Limb (tissue), 2 donors: ENCODE data around the gene CDKN1B.

ENCODE experiments used
- DNase-seq, 2 donors: peaks; one replicate each; pipeline ENCODE4 v3.0.0-alpha.2; 2016; ENCODE audit errors: extremely low spot score in 2 of 2

Gene CDKN1B

DNA sequence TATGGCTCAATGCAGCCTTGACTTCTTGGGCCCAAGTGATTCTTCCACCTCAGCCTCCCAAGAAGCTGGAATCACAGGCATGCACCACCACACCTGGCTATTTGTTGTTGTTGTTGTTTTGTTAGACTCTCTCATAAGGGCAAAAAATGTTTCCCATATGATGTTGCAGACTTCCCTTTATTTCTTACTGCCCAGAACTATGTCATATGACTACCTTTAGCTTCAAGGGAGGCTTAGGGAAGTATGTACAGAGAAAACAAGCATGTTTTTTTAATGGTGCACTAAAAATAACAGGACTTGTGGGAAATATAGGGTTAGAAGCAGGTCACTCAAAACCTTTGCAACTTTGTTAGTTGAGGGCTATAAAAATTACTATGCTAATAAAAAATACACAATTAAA is 16.9 kb upstream of the CDKN1B start:
- no peak for DNase-seq

GRCh38 chr12:12701457-12701856 is 15.7 kb upstream of the CDKN1B start:
- DNase-seq, result no peak

- DNase-seq, result peak; percentile 46 to 89
Observed at GRCh38 chr12:12704593-12705230, 12.5 kb upstream of the CDKN1B start.

DNA sequence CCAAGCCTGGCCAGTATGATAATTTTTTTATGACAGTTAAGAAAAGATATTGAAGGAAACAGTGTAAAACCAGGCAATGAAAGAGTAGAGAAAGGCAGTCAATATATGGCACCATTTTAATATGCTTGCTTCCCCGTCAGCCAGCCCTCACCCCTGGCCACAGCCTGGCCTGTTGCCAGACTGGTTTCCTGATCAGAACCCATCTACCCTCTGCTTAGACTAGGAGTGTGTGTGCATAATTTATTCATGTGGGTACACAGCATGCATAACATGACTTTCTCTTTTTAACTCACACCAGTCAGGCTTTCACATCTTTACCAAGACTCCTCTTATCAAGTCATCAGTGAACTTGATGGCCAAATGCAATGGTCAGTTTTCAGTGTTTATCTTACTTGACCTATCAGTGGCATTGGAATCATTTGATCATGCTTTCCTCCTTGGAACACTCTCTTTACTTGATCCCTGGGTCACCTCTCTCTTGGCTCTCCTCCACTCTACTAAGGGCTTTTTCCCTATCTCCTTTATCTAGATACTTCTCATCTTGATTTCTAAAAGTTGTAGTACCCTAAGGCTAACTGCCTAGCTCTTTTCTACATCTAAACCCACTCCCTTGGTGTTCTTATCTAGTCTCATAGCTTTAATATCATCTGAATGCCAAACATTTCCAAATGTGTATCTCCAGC is 11.2 kb upstream of the CDKN1B start:
- no peak for DNase-seq

- no peak for DNase-seq
Observed at GRCh38 chr12:12713932-12714275, 3.3 kb upstream of the CDKN1B start.

DNA sequence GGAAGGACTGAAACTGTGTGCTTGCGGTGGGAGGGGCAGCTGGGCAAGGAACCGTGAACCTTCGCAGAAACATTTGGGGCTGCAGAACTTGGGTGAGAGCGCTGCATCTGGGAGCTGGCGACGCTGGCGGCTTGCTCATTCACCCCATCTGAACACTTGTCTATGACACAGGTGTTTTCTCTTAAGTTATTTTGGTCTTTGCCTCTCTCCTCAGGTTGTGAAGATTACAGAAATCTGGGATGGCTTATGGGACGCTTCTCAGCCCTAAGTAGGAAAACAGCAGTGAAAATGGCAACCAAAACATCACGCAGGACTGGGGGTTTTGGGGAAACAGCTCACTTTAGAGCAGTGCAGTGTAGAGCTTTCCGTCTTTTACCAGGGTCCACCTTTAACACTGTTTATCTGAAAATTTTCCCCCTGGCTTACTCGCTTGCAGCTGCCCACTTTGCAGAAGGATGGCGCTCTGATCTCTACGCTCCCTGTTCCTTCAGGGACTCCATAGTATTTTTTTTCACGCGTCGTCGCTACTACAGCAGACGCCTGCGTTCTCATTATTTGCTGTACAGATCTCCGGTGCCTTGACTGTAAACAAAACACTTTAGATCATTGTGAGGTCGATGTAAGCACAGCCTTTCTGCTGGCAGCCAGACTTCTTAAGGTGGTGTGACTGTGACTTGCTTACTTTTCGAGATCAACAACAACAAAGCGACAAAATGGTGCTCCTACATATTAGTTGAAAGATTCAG is 2.7 kb upstream of the CDKN1B start:
- DNase-seq, result peak in 1 of 2 donors; percentile 45

- no peak for DNase-seq
Observed at GRCh38 chr12:12715128-12715458, 2.1 kb upstream of the CDKN1B start.

- no peak for DNase-seq
Observed at GRCh38 chr12:12715459-12716150, 1.6 kb upstream of the CDKN1B start.

DNA sequence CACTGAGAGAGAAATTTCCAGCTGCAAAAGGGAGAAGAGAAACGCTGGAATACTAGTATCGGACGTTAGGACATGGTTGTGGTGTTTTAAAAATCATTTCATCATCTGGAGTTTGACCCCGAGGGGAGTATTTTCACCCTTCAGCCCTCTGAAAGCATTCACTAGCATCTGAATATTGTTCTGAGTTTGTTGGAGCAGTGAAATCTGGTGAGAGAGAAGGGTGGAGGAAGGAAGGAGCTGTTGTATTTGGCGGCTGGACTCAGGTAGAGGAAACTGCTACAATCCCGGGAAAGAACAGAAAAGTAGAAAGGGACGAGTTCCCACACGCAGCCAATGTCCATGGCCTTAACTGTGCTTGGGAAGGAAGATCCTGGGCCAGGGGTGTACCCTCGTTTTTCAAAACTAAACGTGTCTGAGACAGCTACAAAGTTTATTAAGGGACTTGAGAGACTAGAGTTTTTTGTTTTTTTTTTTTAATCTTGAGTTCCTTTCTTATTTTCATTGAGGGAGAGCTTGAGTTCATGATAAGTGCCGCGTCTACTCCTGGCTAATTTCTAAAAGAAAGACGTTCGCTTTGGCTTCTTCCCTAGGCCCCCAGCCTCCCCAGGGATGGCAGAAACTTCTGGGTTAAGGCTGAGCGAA is 896 bp upstream of the CDKN1B start:
- peak in 1 of 2 donors; percentile 37 for DNase-seq

DNA sequence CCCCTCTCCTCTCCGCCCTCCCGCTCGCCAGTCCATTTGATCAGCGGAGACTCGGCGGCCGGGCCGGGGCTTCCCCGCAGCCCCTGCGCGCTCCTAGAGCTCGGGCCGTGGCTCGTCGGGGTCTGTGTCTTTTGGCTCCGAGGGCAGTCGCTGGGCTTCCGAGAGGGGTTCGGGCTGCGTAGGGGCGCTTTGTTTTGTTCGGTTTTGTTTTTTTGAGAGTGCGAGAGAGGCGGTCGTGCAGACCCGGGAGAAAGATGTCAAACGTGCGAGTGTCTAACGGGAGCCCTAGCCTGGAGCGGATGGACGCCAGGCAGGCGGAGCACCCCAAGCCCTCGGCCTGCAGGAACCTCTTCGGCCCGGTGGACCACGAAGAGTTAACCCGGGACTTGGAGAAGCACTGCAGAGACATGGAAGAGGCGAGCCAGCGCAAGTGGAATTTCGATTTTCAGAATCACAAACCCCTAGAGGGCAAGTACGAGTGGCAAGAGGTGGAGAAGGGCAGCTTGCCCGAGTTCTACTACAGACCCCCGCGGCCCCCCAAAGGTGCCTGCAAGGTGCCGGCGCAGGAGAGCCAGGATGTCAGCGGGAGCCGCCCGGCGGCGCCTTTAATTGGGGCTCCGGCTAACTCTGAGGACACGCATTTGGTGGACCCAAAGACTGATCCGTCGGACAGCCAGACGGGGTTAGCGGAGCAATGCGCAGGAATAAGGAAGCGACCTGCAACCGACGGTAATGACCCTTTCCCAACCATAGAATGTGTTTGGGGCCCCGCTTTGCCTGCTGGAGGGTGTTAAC is 615 bp downstream of the CDKN1B start:
- no peak for DNase-seq

DNA sequence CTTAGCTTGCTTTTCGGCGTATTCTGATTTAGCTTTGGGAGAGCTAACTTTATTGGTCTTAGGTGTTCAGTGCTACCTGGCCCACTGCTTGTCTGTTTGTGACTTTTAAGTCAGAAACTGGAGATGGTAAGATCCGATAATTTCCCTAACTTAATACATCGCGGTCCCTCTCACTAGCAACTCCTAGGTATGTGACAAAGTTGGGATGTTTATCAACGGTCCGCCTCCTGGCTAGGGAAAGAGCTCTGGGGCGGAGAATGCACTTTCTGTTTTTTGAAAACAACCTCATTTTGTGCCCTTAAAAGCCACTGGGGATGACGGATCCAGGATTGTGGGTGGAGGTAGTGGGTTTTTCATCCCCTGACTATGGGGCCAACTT is 1.2 kb downstream of the CDKN1B start:
- no peak for DNase-seq

DNA sequence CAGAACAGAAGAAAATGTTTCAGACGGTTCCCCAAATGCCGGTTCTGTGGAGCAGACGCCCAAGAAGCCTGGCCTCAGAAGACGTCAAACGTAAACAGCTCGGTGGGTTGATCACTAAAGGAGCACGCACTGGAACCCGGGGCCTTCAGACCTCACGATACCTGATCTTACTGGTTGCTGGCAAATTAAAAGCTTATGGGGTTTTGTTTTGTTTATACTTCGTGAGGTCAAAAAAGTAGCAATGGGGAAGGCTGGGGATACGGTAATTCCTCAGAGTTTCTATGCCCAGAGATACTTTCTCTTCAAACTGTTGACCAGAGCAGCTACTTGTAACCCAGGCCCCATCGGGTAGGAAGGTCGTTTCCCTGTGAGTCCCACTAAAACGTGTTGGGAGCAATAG is 1.7 kb downstream of the CDKN1B start:
- no peak for DNase-seq

DNA sequence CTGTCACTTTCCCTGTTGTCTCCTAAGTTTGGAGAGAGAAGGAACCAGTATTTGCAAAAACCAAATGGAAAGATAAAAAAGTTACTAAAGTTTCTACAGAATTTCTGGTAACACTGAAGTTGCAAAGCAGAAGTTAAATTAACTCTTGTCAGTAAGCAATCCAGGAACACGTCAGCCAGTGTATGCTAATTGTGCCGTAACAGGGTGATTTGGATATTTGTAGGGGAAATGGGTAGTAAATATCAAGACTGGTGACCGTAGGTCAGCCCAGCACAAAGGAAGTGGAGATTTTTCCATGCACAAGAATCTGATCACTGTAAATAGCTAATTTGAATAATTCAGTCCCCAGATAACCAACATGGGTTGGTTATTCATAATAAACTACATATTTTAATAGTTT is 2.3 kb downstream of the CDKN1B start:
- DNase-seq, result no peak

GRCh38 chr12:12720052-12720451 is 2.9 kb downstream of the CDKN1B start:
- DNase-seq, result no peak

DNA sequence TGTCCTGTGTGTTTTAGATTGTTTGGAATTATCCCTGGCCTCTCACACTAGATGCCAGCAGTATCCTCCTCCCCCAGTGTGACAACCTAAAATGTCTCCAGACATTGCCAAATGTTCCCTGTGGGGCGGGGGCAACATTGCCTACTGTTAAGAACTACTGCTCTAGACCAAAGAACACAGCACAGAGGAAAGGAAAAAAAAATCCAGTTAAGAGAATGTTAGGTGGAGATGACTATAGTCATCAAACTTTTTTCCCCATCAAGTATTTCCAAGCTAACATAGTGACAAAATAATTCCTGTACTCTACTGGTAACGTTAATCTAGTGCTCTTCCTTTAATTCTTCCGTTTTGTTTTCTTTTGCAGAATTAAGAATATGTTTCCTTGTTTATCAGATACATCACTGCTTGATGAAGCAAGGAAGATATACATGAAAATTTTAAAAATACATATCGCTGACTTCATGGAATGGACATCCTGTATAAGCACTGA is 3.5 kb downstream of the CDKN1B start:
- no peak for DNase-seq

- DNase-seq, result no peak
Observed at GRCh38 chr12:12721176-12721751, 4.1 kb downstream of the CDKN1B start.

GRCh38 chr12:12721814-12722434 is 4.8 kb downstream of the CDKN1B start:
- DNase-seq, result no peak

- no peak for DNase-seq
Observed at GRCh38 chr12:12722435-12723148, 5.4 kb downstream of the CDKN1B start.

DNA sequence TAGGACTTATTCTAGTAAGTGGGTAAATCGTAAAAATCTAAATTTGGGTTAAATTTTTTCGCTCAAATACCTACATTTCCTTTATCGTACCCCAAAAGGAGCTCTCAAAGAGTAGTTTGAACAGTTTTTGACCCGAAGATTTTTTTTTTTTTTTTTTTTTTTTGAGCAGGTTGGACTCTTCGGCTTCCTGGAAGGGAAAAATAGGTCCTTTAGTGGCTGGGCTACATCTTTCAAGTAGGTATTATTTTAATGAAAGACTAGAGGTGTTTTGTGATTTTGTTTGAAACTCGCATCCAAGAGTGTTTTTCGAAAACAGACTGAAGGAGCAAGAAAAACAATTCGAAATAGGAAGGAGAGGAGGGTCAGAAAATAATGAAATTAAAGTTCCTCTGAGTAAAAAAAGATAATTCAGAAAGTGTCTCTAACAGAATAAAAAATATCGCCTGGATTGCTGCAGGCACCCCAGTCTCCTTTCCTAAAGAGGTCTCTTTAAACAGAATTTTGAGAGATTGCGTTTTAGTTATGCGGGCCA is 6.0 kb downstream of the CDKN1B start:
- DNase-seq, result no peak
